Right atrium auricular region (tissue), 2 donors: ENCODE results near the gene HDHD5. TPM values are rescaled to one million over a fixed set of nuclear protein-coding genes. Genes with fewer than 3 reads are reported as not detected.

ENCODE experiments used
- DNase-seq: peaks from one replicate; pipeline ENCODE4 v3.0.0-alpha.2; 2019; ENCODE audit warnings: low spot score
- H3K27ac ChIP-seq, 2 donors: fragments of 200-600 bp; sonication (generic); 1 replicate in 1 of 2; 2 replicates in 1 of 2; pipeline ENCODE4 v1.5.1; 2016 to 2019
- H3K27me3 ChIP-seq, 2 donors: fragments of 200-600 bp; sonication (generic); one replicate each; pipeline versions ENCODE4 v1.5.1 to v1.6.0; 2017 to 2019
- H3K36me3 ChIP-seq: fragments of 200-600 bp; sonication (generic); one replicate; pipeline ENCODE4 v1.5.1; 2016
- H3K4me1 ChIP-seq, 2 donors: fragments of 200-600 bp; sonication (generic); one replicate each; pipeline versions ENCODE4 v1.5.1 to v1.6.0; 2017 to 2019
- H3K4me3 ChIP-seq, 2 donors: fragments of 200-600 bp; sonication (generic); 1 replicate in 1 of 2; 2 replicates in 1 of 2; pipeline ENCODE4 v1.5.1; 2017 to 2019; ENCODE audit warnings: mild to moderate bottlenecking in 1 of 2, moderate library complexity in 1 of 2
- H3K9me3 ChIP-seq, 2 donors: fragments of 200-600 bp; sonication (generic); one replicate each; pipeline ENCODE4 v1.5.1; 2019
- total RNA-seq, 2 donors: library from RNA; depleted of rRNA; stranded (reverse); fragments of >200 nt; gene quantifications; one replicate each; pipeline ENCODE4 v1.1.0, GENCODE V29; 2016
- TF ChIP-seq, protein P1 (sequence below), 2 donors: fragments of 200-600 bp; sonication (generic); IDR thresholded peaks; one replicate each; pipeline ENCODE4 v1.5.1; 2019; ENCODE audit warnings: antibody characterized with exemption in 2 of 2

The HDHD5 gene
- total RNA-seq, 2 donors from 2014 or later: 33.1 to 39.7 TPM

DNA sequence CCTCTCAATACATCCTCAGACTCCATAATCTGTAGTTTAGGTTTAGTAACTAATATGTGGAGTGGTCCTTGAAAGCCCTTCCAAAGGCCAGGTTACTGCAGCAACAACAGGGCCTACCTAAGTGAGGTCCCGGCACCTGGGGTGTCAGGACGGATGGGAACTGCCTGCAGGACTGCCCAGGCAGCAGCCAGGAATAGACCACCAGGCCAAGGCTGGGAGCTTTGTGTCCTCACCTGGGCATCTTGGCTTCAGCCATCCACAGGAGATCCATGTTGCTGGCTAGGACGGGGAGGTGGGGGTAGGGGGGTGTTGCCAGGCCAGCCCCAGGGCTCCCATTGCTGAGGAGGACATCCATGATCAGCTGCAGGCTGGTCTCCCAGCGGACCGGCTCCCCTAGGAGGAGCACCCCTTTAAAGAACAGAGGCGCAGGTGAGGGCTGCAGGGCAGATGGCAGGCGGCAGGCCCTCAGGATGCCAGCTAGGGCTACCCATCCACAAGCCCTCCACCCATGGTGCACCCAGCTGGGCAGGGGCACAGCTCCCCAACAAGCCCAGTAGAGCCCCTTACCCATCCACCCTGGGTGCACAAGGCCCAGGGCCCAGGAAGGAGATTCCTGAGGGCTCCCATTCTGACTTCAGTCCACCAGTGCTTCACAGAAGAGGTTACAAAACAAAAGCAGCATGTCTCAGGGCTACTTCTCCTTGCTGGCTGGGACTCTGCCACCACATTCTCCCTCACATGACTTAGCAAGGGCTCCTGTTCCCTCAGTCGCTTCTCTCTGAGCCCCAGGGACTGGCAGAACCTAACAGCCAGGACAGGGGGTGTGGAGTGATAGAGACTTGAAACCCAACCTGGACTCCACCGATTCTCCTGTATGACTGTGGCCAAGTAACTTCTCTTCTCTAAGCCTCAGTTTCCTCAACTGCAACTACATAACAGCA, 18.0 kb downstream of the HDHD5 start:
- Histone ChIP-seq H3K36me3 (peaks cover 48% of the 10 kb centered on the region), H3K27ac (peak overlapping the region in 1 of 2 donors; percentile 65)

DNA sequence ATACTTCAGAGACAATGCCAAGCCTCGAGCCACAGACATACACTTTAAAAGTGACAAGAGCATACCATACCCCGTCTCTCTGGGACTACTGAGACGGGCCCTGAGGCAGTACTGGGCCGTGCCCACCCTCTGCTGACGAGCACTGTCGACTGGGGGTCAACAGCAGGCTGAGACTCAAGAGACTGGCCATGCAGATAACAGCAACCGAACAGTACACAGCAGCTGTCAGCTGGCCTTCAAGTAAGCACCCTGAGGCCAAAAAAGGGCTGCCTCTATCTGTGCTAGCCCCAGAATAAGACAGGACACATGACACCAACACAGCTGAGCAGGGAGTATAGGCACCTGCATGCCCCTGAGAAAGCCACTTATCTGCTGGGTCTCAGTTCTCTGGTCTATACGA, 19.1 kb downstream of the HDHD5 start:
- TF ChIP-seq, protein P1, sequence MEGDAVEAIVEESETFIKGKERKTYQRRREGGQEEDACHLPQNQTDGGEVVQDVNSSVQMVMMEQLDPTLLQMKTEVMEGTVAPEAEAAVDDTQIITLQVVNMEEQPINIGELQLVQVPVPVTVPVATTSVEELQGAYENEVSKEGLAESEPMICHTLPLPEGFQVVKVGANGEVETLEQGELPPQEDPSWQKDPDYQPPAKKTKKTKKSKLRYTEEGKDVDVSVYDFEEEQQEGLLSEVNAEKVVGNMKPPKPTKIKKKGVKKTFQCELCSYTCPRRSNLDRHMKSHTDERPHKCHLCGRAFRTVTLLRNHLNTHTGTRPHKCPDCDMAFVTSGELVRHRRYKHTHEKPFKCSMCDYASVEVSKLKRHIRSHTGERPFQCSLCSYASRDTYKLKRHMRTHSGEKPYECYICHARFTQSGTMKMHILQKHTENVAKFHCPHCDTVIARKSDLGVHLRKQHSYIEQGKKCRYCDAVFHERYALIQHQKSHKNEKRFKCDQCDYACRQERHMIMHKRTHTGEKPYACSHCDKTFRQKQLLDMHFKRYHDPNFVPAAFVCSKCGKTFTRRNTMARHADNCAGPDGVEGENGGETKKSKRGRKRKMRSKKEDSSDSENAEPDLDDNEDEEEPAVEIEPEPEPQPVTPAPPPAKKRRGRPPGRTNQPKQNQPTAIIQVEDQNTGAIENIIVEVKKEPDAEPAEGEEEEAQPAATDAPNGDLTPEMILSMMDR (IDR thresholded peaks at IDR 0.05): no peak

More for the DNA sequence above, 18.0 kb downstream of the HDHD5 start:
- DNase-seq: no peak
- H3K9me3 ChIP-seq: no peaks in the 10 kb centered on the region
- H3K4me3 ChIP-seq: no peak overlapping the region
- TF ChIP-seq, protein P1 (IDR thresholded peaks at IDR 0.05): no peak
- H3K4me1 ChIP-seq: peaks cover 0 to 23% of the 10 kb centered on the region in 2 donors
- H3K27me3 ChIP-seq: no peaks in the 10 kb centered on the region

DNA sequence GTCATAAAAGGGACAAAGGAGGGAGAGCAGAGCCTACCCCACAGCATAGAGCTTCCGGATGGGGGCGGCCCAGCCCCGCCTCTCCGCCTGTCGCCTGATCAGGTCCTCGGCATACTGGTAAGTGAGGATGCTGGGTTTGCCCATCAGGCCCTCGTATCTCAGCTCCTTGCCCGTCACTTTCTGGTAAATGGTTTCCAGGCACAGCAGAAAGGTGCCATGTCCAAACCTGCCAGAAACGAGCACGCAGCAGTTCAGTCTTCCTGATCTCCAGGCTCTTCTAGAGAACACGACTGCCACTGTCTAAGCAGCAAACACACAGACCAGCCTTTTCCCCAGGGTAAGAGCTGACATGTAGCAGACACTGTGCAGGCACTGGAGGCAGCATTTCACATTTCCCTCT, 20.6 kb downstream of the HDHD5 start:
- H3K27me3 ChIP-seq: no peaks in the 10 kb centered on the region
- no peak for DNase-seq
- peaks cover 35% of the 10 kb centered on the region for H3K36me3 ChIP-seq
- no peak overlapping the region for H3K27ac ChIP-seq
- no peaks in the 10 kb centered on the region for H3K9me3 ChIP-seq
- H3K4me1 ChIP-seq: peaks cover 0 to 23% of the 10 kb centered on the region in 2 donors
- H3K4me3 ChIP-seq: no peak overlapping the region
- TF ChIP-seq, protein P1 (IDR thresholded peaks at IDR 0.05): no peak

More for the DNA sequence above, 19.1 kb downstream of the HDHD5 start:
- H3K4me1 ChIP-seq: peaks cover 0 to 23% of the 10 kb centered on the region in 2 donors
- H3K27ac ChIP-seq: peak overlapping the region; percentile 55 to 65
- H3K36me3 ChIP-seq: peaks cover 45% of the 10 kb centered on the region
- no peaks in the 10 kb centered on the region for H3K9me3 ChIP-seq
- no peak for DNase-seq
- no peak overlapping the region for H3K4me3 ChIP-seq
- no peaks in the 10 kb centered on the region for H3K27me3 ChIP-seq

DNA sequence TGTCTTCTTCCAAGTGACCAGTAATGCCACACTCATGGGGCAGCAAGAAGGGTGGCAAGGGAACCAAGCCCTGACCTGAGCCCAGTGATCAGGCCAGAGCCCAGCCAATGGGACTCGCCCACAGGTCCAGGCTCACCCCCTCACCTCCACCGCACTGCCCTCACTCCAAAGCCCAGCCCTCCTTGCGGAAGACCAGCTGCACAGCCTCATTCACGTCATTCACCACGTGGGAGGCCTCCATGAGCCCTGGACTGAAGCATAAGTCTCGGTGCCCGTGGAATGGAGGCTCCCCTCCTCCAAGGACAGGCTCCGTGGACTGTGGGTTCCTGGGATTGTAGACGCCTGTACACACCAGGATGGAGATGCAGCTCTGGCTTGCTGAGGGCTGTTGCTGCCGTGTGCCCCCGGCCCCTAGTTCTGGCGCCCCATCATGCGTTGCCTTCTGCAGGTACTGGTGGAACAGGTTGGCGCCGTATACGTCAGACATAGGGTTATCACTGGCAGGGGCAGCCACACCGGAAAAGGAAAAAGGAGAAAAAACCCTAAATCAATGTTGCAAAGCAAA, 21.1 kb downstream of the HDHD5 start:
- H3K4me1 ChIP-seq: peaks cover 0 to 23% of the 10 kb centered on the region in 2 donors
- TF ChIP-seq, protein P1 (IDR thresholded peaks at IDR 0.05): no peak
- H3K27me3 ChIP-seq: no peaks in the 10 kb centered on the region
- H3K36me3 ChIP-seq: peaks cover 31% of the 10 kb centered on the region
- no peaks in the 10 kb centered on the region for H3K9me3 ChIP-seq
- no peak for DNase-seq
- no peak overlapping the region for H3K4me3 ChIP-seq
- H3K27ac ChIP-seq: no peak overlapping the region

DNA sequence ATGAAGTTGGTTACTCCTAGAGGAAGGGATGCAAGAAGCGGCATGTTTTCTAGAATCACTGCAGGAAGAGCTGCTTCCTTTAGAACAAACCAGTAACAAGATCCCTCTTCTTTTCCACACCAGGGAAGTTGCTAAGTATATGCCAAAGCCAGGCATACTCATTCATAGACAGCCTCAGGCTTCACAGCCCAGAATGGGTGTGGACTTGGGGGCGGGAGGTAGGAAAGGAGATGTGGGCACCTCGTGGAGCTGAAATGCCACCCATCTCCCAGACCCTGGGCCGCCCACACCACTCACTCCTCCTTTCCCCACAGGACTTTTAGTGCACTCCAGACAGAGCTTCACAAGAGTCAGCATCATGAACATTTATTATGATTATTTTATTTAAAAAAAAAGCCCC, 21.9 kb downstream of the HDHD5 start:
- no peak for DNase-seq
- no peak overlapping the region for H3K27ac ChIP-seq
- TF ChIP-seq, protein P1 (IDR thresholded peaks at IDR 0.05): no peak
- peaks cover 0 to 23% of the 10 kb centered on the region in 2 donors for H3K4me1 ChIP-seq
- no peaks in the 10 kb centered on the region for H3K27me3 ChIP-seq
- H3K9me3 ChIP-seq: no peaks in the 10 kb centered on the region
- peaks cover 23% of the 10 kb centered on the region for H3K36me3 ChIP-seq
- no peak overlapping the region for H3K4me3 ChIP-seq
